Esophagus muscularis mucosa (tissue), 3 donors: Measurements from ENCODE around the gene HECA.

Source experiments
- POLR2A ChIP-seq: fragments of 450-650 bp; IDR thresholded peaks from one replicate; pipeline ENCODE4 v1.6.1; 2017; ENCODE audit warnings: antibody characterized with exemption, moderate library complexity, mild to moderate bottlenecking, low read depth
- POLR2AphosphoS5 ChIP-seq, 2 donors: sonication (generic); formaldehyde crosslinking; IDR thresholded peaks; one replicate each; pipeline ENCODE4 v1.6.1; 2017; ENCODE audit warnings: antibody characterized with exemption in 2 of 2
- TF ChIP-seq, protein P1 (sequence below), 3 experiments: fragments of 200-600 bp in 2 of 3; fragments of 450-650 bp in 1 of 3; sonication (generic) in 2 of 3; IDR thresholded peaks; one replicate each; pipeline ENCODE4 v1.5.1; 2017 to 2019; ENCODE audit warnings: antibody characterized with exemption in 3 of 3, mild to moderate bottlenecking in 2 of 3, moderate library complexity in 1 of 3

GRCh38 chr6:139109558-139109957 lies 25.3 kb upstream of the HECA start:
- TF ChIP-seq, protein P1, sequence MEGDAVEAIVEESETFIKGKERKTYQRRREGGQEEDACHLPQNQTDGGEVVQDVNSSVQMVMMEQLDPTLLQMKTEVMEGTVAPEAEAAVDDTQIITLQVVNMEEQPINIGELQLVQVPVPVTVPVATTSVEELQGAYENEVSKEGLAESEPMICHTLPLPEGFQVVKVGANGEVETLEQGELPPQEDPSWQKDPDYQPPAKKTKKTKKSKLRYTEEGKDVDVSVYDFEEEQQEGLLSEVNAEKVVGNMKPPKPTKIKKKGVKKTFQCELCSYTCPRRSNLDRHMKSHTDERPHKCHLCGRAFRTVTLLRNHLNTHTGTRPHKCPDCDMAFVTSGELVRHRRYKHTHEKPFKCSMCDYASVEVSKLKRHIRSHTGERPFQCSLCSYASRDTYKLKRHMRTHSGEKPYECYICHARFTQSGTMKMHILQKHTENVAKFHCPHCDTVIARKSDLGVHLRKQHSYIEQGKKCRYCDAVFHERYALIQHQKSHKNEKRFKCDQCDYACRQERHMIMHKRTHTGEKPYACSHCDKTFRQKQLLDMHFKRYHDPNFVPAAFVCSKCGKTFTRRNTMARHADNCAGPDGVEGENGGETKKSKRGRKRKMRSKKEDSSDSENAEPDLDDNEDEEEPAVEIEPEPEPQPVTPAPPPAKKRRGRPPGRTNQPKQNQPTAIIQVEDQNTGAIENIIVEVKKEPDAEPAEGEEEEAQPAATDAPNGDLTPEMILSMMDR (IDR thresholded peaks at IDR 0.05): no peak
- TF ChIP-seq POLR2AphosphoS5 (IDR thresholded peaks at IDR 0.05): no peak
- TF ChIP-seq POLR2A: no peak
